GM12878 (cell line): ENCODE measurements around the gene PROB1. TPM values are rescaled to one million over a fixed set of nuclear protein-coding genes. Genes with fewer than 3 reads are reported as not detected.
A peak's percentile ranks its signal among the peaks of the same experiment; 100 is the strongest.

Experiments
- ATAC-seq: fragments of 200-7000 bp; cut with Tn5 transposase; 3 replicates; pipeline ENCODE4 v1.9.1; 2020; ENCODE audit warnings: mild to moderate bottlenecking, moderate library complexity
- BruUV-seq: library from RNA; stranded (reverse); fragments of 400-500 nt; replicated peaks from 2 replicates; lab custom pipeline; 2021; lab: Mats Ljungman, UMichigan
- CTCF ChIA-PET: fragments of 300-600 bp; sonication (Branson Sonifier 250); formaldehyde crosslinking; extraction: SDS; loops from one replicate; lab custom pipeline; 2021; ENCODE audit warnings: inconsistent platforms; lab: Yijun Ruan, JAX
- POLR2A ChIA-PET: fragments of 350-600 bp; formaldehyde crosslinking; extraction: SDS; loops from one replicate; lab custom pipeline; 2021; ENCODE audit warnings: inconsistent platforms; lab: Charles Lee
- RAD21 ChIA-PET: fragments of 300-600 bp; sonication (Branson Sonifier 250); formaldehyde crosslinking; loops from one replicate; lab custom pipeline; 2023; ENCODE audit warnings: antibody characterized with exemption; ENCODE audit not compliant: unreplicated experiment; lab: Charles Lee
- SMC1A ChIA-PET: fragments of 300-600 bp; sonication (Branson Sonifier 250); formaldehyde crosslinking; loops from one replicate; lab custom pipeline; 2023; ENCODE audit not compliant: unreplicated experiment, uncharacterized antibody; lab: Charles Lee
- DNase-seq: peaks from one replicate; pipeline ENCODE4 v3.0.0-alpha.2; 2011; ENCODE audit warnings: low read depth, low spot score
- FAIRE-seq: peaks from 3 replicates; lab custom pipeline; 2011; peaks lifted over from hg19 to GRCh38; lab: Jason Lieb, UNC
- H2AFZ ChIP-seq: 2 replicates; pipeline ENCODE4 v1.6.0; 2011; ENCODE audit warnings: low read depth, low read length, control low read depth; ENCODE audit not compliant: control insufficient read depth
- H3K27ac ChIP-seq: 2 replicates; pipeline ENCODE4 v1.5.1; 2011; ENCODE audit warnings: control low read depth; ENCODE audit not compliant: control insufficient read depth, insufficient read depth
- H3K27me3 ChIP-seq, 2 experiments: replicated peaks in 1 of 2; 2 replicates each; pipeline versions ENCODE4 v1.6.0 to v1.6.1; 2011; ENCODE audit warnings: low read length in 1 of 2; ENCODE audit not compliant: control insufficient read depth in 2 of 2, insufficient read depth in 2 of 2
- H3K36me3 ChIP-seq, 2 experiments: 2 replicates each; pipeline ENCODE4 v1.5.1; 2011; ENCODE audit warnings: low read length in 1 of 2; ENCODE audit not compliant: control insufficient read depth in 2 of 2, insufficient read depth in 2 of 2
- H3K4me1 ChIP-seq: 2 replicates; pipeline ENCODE4 v1.6.1; 2011; ENCODE audit warnings: mild to moderate bottlenecking, low read length, moderate library complexity, mixed read lengths; ENCODE audit not compliant: control insufficient read depth, insufficient read depth
- H3K4me2 ChIP-seq: 2 replicates; pipeline ENCODE4 v1.6.0; 2011; ENCODE audit warnings: control low read depth; ENCODE audit not compliant: control insufficient read depth, insufficient read depth
- H3K4me3 ChIP-seq: fragments of 200-600 bp; sonication (generic); 2 replicates; pipeline ENCODE4 v1.5.1; 2016
- H3K79me2 ChIP-seq: 2 replicates; pipeline ENCODE4 v1.6.0; 2011; ENCODE audit warnings: low read length; ENCODE audit not compliant: control insufficient read depth, insufficient read depth
- H3K9ac ChIP-seq: 2 replicates; pipeline ENCODE4 v1.8.0; 2011; ENCODE audit warnings: low read length, control low read depth, mixed read lengths; ENCODE audit not compliant: control insufficient read depth, insufficient read depth
- H3K9me3 ChIP-seq: replicated peaks from 3 replicates; pipeline ENCODE4 v1.5.1; 2011; ENCODE audit warnings: mild to moderate bottlenecking, low read length; ENCODE audit not compliant: control insufficient read depth, insufficient read depth
- H4K20me1 ChIP-seq: 2 replicates; pipeline ENCODE4 v1.6.0; 2011; ENCODE audit not compliant: control insufficient read depth, insufficient read depth
- BHLHE40 ChIP-seq, 2 experiments: fragments of 450-650 bp in 1 of 2; IDR thresholded peaks; 2 replicates each; pipeline ENCODE4 v1.6.1; 2011 to 2017; ENCODE audit warnings: low read depth in 2 of 2, borderline replicate concordance in 1 of 2, improper control_type of control experiment in 1 of 2, low read length in 1 of 2, mild to moderate bottlenecking in 1 of 2
- NFYB ChIP-seq: IDR thresholded peaks from 2 replicates; pipeline ENCODE4 v1.6.1; 2011; ENCODE audit warnings: low read depth, mild to moderate bottlenecking, low read length, improper control_type of control experiment, moderate library complexity; ENCODE audit not compliant: insufficient read depth
- POLR2A ChIP-seq: IDR thresholded peaks from 2 replicates; pipeline ENCODE4 v1.6.1; 2011; ENCODE audit warnings: low read depth, mild to moderate bottlenecking, low read length
- SMAD1 ChIP-seq: fragments of 450-650 bp; IDR thresholded peaks from 2 replicates; pipeline ENCODE4 v1.6.1; 2018; ENCODE audit warnings: mild to moderate bottlenecking, low read depth; ENCODE audit not compliant: partially characterized antibody
- whole genome bisulfite sequencing: methylation state at CpG from one replicate; pipeline ENCODE4 v1.1.6; 2016; ENCODE audit warnings: low lambda C conversion rate; ENCODE audit not compliant: insufficient replicate concordance, insufficient coverage; ENCODE audit errors: missing lambda C conversion rate; 5-methylcytosine and 5-hydroxymethylcytosine counted together
- in situ Hi-C: fragments of 300-500 bp; cut with MboI; formaldehyde crosslinking; loops from 9 replicates; pipeline ENCODE4 v1.14.3; 2018; ENCODE audit warnings: mixed read lengths
- intact Hi-C: fragments of 100-400 bp; cut with micrococcal nuclease; formaldehyde crosslinking; loops from one replicate; pipeline ENCODE4 v1.14.2; 2022; ENCODE audit not compliant: unreplicated experiment
- polyA plus RNA-seq, 11 experiments: library from polyadenylated mRNA; depleted of rRNA in 4 of 11; unstranded in 6 of 11; stranded (reverse) in 5 of 11; fragments of >200 nt; fragmentation: Nextera tagmentation in 4 of 11; fragmentation: Illumina TruSeq in 1 of 11; extraction: Ambion mirVana in 4 of 11; extraction: Trizol in 1 of 11; gene quantifications; 1 replicate in 1 of 11; 2 replicates in 10 of 11; pipeline versions ENCODE4 v1.2.1 to v1.2.3, GENCODE V29; 2011 to 2016; ENCODE audit warnings: inconsistent platforms in 2 of 11, missing spikeins in 2 of 11, low read depth in 1 of 11
- total RNA-seq, 4 experiments: library from RNA; depleted of rRNA in 3 of 4; stranded (reverse); fragments of >200 nt in 3 of 4; fragmentation: Illumina TruSeq in 1 of 4; extraction: Trizol in 1 of 4; gene quantifications; 2 replicates each; pipeline versions ENCODE4 v1.2.1 to v1.2.3, GENCODE V29; 2013 to 2021

The PROB1 gene
- total and polyA plus RNA-seq, 10 of the 15 experiments (the other 5 are each of a cell fraction or from before 2014, with no cell fraction given): 0.14 to 8.1 (median 2.9) TPM

DNA sequence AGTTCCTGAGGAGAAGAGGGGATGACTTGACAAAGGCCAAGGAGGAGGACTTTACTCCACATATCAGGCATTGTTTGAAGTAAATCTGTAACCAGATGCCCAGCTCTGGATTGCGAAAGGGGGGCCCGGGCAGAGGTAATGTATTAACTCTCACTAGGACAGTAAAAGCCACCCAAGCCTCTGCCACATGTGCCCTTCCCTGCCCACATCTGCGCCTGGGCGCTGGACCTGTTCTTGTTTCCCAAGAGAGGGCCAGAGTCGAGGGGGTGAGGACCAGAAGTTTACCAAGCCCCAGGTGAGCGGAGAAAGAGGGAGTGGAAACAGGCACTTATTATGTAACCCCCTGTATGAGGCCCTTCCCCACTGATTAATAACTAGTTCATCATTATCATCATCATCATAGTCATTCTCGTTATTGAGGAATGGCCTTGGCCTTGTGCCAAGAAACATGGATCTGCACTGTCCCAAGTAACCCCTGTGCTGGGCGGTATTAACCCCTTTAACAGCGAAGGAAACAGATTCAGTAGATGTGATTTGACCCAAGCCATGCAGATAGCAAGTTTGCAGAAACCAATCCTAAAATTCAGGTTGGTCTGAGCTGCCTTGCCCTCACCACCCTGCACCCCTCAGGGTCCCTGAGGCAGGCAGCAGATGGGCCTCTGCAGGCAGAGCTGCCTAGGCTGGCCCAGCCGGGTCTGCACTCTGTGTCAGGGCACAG, 11.5 kb downstream of the PROB1 start, which contains the start of gene SLC23A1:
Gene SLC23A1, minus strand, starts transcription at position 23 of the 718 bp plus-strand sequence. CDS start 44 bp downstream, outside the sequence.
- no peaks in the 10 kb centered on the region for H3K9me3 ChIP-seq
- no peaks in the 10 kb centered on the region; a peak in 2 of 4 replicates for H3K36me3 ChIP-seq
- ATAC-seq: no peak
- H3K9ac ChIP-seq: no peak within 1 kb of the TSS
- no peak within 1 kb of the TSS for H2AFZ ChIP-seq
- H3K27ac ChIP-seq: no peak within 1 kb of the TSS
- ChIA-PET CTCF (no interaction called here), SMC1A (no interaction called here), RAD21 (no interaction called here)
- H3K4me3 ChIP-seq: no peak within 1 kb of the TSS
- no peaks in the 10 kb centered on the region for H3K27me3 ChIP-seq
- peaks cover 32% of the 10 kb centered on the region for H3K4me1 ChIP-seq
- DNase-seq: no peak
- intact Hi-C loops: no loop called here
- TF ChIP-seq SMAD1 (peak; percentile 55), BHLHE40 (IDR thresholded peaks at IDR 0.05; ENCODE audit: borderline replicate concordance in 1 of 2, low read depth in 2 of 2, low read length in 1 of 2) (no peak)
- TF ChIP-seq, all 136 proteins: peak for 1
- no TSS peak for BruUV-seq
- in situ Hi-C loops: no loop called here
- Histone ChIP-seq H3K79me2 (peaks cover 17% of the 10 kb centered on the region), H4K20me1 (no peaks in the 10 kb centered on the region), H3K4me2 (no peak within 1 kb of the TSS)
- POLR2A ChIA-PET: no interaction called here
- FAIRE-seq: no peak
- WGBS: 76% methylated on average over 10 of the region's 10 CpGs

- BruUV-seq: no TSS peak
- in situ Hi-C loops: no loop called here
Measured at GRCh38 chr5:139382807-139383206, 12.1 kb downstream of the PROB1 start.

More at GRCh38 chr5:139382807-139383206, 12.1 kb downstream of the PROB1 start:
- H3K27me3 ChIP-seq: no peaks in the 10 kb centered on the region
- intact Hi-C loops: no loop called here
- peaks cover 10% of the 10 kb centered on the region for H3K79me2 ChIP-seq
- no peaks in the 10 kb centered on the region for H4K20me1 ChIP-seq
- ChIA-PET RAD21 (no interaction called here), SMC1A (no interaction called here), POLR2A (no interaction called here), CTCF (no interaction called here)
- WGBS: 40% methylated on average over 3 of the region's 3 CpGs
- H3K4me1 ChIP-seq: peaks cover 31% of the 10 kb centered on the region
- no peak overlapping the region for H3K4me2 ChIP-seq
- H2AFZ ChIP-seq: no peak overlapping the region
- H3K36me3 ChIP-seq: no peaks in the 10 kb centered on the region; a peak in 2 of 4 replicates
- ATAC-seq (no peak), DNase-seq (no peak), FAIRE-seq (no peak)
- H3K9me3 ChIP-seq: no peaks in the 10 kb centered on the region
- TF ChIP-seq POLR2A: peak; percentile 20; the same call in 1 of the 2 replicates
- no peak for TF ChIP-seq NFYB
- H3K9ac ChIP-seq: no peak overlapping the region
- no peak overlapping the region for H3K27ac ChIP-seq
- H3K4me3 ChIP-seq: no peak overlapping the region
